ENCODE data around the gene STK36.
A peak's percentile ranks its signal among the peaks of the same experiment; 100 is the strongest.
"Not testable (repeated sequence)": the region's sequence is repeated elsewhere in the genome, so short reads cannot be mapped to it uniquely, and the experiment has no call there.

STK36 gene

DNA sequence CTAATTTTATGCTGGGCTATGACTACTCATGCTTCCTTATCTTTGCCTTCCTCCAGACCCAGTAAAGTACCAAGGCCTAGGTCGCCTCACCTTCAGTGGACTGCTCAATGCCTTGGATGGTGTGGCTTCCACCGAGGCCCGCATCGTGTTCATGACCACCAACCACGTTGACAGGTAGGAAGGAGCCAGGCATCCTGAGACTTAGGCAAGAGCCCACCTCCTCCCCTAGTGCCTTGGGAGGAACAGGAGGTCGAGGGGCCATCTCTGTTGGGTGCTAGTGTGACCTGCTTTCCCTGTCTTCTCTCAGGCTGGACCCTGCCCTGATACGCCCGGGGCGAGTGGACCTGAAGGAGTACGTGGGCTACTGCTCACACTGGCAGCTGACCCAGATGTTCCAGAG is 9.1 kb upstream of the STK36 start:
- TF ChIP-seq, protein P1, sequence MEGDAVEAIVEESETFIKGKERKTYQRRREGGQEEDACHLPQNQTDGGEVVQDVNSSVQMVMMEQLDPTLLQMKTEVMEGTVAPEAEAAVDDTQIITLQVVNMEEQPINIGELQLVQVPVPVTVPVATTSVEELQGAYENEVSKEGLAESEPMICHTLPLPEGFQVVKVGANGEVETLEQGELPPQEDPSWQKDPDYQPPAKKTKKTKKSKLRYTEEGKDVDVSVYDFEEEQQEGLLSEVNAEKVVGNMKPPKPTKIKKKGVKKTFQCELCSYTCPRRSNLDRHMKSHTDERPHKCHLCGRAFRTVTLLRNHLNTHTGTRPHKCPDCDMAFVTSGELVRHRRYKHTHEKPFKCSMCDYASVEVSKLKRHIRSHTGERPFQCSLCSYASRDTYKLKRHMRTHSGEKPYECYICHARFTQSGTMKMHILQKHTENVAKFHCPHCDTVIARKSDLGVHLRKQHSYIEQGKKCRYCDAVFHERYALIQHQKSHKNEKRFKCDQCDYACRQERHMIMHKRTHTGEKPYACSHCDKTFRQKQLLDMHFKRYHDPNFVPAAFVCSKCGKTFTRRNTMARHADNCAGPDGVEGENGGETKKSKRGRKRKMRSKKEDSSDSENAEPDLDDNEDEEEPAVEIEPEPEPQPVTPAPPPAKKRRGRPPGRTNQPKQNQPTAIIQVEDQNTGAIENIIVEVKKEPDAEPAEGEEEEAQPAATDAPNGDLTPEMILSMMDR (IDR thresholded peaks at IDR 0.05; ENCODE audit: low read depth, low read length) = no peak
- no peak overlapping the region for H3K4me3 ChIP-seq (ENCODE audit: low read depth, low read length)

DNA sequence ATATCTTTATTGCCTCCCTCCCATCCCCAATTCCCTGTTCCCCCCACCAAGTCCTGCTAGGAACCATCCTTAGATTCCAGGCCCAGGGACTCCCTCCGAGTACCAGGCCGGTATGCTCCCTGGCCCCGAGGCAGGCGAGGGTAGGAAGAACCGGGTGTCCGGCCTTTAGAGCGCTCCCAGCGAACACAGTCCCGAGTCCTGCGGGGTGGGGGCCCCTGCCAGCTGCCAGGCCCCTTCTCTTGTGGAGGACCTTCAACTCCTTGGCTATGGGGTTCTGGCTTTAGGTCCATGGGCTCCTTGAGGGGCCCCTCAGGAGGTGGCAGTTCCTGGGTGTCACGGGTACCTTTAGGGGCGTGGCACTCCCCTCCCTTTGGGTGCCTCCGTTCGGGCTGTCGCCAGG is 8.0 kb upstream of the STK36 start:
- TF ChIP-seq, protein P1 (IDR thresholded peaks at IDR 0.05; ENCODE audit: low read depth, low read length) = no peak

GRCh38 chr2:218664653-218665052 is 7.2 kb upstream of the STK36 start:
- TF ChIP-seq, protein P1 (IDR thresholded peaks at IDR 0.05; ENCODE audit: low read depth, low read length) = no peak

More for the DNA sequence above, 8.0 kb upstream of the STK36 start:
- no peak overlapping the region for H3K4me3 ChIP-seq (ENCODE audit: low read depth, low read length)

GRCh38 chr2:218671097-218671653 is 711 bp upstream of the STK36 start:
- H3K4me3 ChIP-seq (ENCODE audit: low read depth, low read length) = peak overlapping the region; percentile 89
- TF ChIP-seq, protein P1 (IDR thresholded peaks at IDR 0.05; ENCODE audit: low read depth, low read length) = no peak

More at GRCh38 chr2:218664653-218665052, 7.2 kb upstream of the STK36 start:
- H3K4me3 ChIP-seq (ENCODE audit: low read depth, low read length) = no peak overlapping the region

DNA sequence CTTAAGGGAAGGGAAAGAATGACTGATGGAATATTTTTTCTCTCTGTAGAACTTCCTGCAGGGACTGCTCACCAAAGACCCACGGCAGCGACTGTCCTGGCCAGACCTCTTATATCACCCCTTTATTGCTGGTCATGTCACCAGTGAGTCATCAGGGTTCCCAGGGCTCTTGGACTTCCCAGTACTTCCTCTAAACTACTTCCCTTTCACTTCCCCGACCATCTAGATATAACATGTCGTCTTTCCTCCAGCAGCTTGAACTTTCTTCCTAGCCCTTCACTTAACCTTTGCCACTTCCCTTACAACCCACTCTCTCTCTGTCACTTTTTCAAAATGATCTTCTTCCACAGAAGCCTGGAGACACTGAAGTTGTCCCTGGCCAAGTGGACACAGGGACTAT is 7.2 kb downstream of the STK36 start:
- no peak overlapping the region for H3K4me3 ChIP-seq (ENCODE audit: low read depth, low read length)
- TF ChIP-seq, protein P1 (IDR thresholded peaks at IDR 0.05; ENCODE audit: low read depth, low read length) = no peak

DNA sequence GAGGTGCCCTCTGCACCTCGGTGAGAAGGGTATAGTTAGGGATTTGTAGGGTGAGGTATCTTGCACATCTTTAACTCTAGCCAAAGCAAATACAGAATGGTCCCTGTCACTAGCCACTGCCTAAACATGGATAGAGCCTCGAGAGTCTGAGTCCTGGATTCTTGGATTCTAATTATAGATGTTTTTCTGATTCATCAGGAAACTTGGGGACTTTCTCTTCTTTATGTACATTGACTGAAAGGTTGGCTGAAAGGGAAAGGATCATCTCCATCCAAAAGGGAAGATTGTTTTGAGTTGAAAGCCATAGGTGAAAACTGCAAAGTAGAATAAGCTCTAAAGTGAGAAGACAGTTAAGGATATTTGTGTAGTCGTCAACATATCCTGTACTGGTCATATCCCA is 8.2 kb downstream of the STK36 start:
- TF ChIP-seq, protein P1 (IDR thresholded peaks at IDR 0.05; ENCODE audit: low read depth, low read length) = no peak
- H3K4me3 ChIP-seq (ENCODE audit: low read depth, low read length) = no peak overlapping the region

GRCh38 chr2:218687400-218688060 is 15.6 kb downstream of the STK36 start:
- TF ChIP-seq, protein P1 (IDR thresholded peaks at IDR 0.05; ENCODE audit: low read depth, low read length) = peak; percentile 89
- not testable (repeated sequence) for H3K4me3 ChIP-seq (ENCODE audit: low read depth, low read length)
